Lower lobe of right lung (tissue), 2 donors: ENCODE data around the gene TLE2. TPM values are rescaled to one million over a fixed set of nuclear protein-coding genes. Genes with fewer than 3 reads are reported as not detected.

Experiments used
- ATAC-seq, 2 donors: fragments of 200-7000 bp; cut with Tn5 transposase; one replicate each; pipeline ENCODE4 v1.9.1; 2020 to 2022; ENCODE audit warnings: mild to moderate bottlenecking in 2 of 2, moderate library complexity in 2 of 2
- DNase-seq: peaks from one replicate; pipeline ENCODE4 v3.0.0-alpha.2; 2020
- H3K27ac ChIP-seq: fragments of 200-600 bp; one replicate; pipeline ENCODE4 v1.8.0; 2022
- H3K27me3 ChIP-seq: fragments of 200-600 bp; one replicate; pipeline ENCODE4 v1.8.0; 2022; ENCODE audit warnings: low read depth
- H3K36me3 ChIP-seq: fragments of 200-600 bp; one replicate; pipeline ENCODE4 v1.8.0; 2022; ENCODE audit warnings: mild to moderate bottlenecking
- H3K4me1 ChIP-seq: fragments of 200-600 bp; one replicate; pipeline ENCODE4 v1.8.0; 2022
- H3K4me3 ChIP-seq: fragments of 200-600 bp; one replicate; pipeline ENCODE4 v1.8.0; 2022; ENCODE audit warnings: mild to moderate bottlenecking
- H3K9me3 ChIP-seq: fragments of 200-600 bp; one replicate; pipeline ENCODE4 v1.8.0; 2022
- intact Hi-C: fragments of 100-400 bp; cut with DNase I; formaldehyde crosslinking; loops from one replicate; pipeline ENCODE4 v1.11.0; 2022
- total RNA-seq: library from RNA; stranded (reverse); fragmentation: NEBNext Ultra II Directional; extraction: Animal tissue kit (Norgen Biotek cat#: 25700); gene quantifications from one replicate; pipeline ENCODE4 v1.2.1, GENCODE V29; 2021
- TF ChIP-seq, protein P1 (sequence below): fragments of 200-600 bp; IDR thresholded peaks from one replicate; pipeline ENCODE4 v1.8.0; 2022; ENCODE audit warnings: antibody characterized with exemption, mild to moderate bottlenecking
- donor health status: DM: no; HTN: yes; CAD: no; lungs with severe emphysema.

The TLE2 gene
- total RNA-seq, 1 donor from 2014 or later = 42.7 TPM

DNA sequence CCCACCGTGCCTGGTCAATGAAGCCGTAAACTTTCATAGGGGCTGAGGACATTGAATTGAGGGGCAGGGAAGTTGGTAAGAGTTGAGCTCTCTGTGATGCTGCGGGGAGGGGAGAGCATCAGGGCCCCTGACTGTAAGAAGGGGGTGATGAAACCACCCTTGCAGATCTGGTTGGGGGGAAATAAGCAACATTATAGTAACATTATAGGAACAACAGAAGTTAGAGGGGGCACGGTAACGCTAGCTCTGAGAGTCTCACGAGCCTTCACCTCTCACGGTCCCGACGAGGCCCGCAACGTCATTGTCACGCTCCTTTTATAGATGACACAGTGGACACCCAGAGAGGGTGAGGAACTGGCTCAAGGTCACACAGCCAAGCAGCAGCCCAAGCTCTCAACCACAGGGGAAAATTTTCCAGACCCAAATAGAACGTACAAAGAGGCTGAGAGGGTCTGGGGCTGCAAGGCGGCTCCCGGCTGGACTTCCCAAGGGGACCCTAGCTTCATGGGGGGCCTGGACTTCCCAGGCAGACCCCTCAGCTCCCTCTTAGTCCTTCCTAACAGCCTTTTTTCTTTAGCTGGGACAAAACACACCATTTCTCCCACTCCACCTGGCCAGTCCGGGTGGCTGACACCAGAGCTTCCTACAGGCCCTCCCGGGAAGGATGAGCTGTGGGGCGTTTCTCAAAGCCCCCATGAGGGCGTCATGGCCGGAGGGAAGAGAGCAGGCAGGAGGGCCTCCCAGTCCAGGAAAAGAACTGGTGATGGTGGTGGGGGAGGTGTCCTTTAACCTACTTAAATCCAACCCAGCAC, 29.1 kb upstream of the TLE2 start:
- TF ChIP-seq, protein P1, sequence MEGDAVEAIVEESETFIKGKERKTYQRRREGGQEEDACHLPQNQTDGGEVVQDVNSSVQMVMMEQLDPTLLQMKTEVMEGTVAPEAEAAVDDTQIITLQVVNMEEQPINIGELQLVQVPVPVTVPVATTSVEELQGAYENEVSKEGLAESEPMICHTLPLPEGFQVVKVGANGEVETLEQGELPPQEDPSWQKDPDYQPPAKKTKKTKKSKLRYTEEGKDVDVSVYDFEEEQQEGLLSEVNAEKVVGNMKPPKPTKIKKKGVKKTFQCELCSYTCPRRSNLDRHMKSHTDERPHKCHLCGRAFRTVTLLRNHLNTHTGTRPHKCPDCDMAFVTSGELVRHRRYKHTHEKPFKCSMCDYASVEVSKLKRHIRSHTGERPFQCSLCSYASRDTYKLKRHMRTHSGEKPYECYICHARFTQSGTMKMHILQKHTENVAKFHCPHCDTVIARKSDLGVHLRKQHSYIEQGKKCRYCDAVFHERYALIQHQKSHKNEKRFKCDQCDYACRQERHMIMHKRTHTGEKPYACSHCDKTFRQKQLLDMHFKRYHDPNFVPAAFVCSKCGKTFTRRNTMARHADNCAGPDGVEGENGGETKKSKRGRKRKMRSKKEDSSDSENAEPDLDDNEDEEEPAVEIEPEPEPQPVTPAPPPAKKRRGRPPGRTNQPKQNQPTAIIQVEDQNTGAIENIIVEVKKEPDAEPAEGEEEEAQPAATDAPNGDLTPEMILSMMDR = no peak
- H3K4me1 ChIP-seq = peaks cover 68% of the 10 kb centered on the region
- intact Hi-C loops = no loop called here

DNA sequence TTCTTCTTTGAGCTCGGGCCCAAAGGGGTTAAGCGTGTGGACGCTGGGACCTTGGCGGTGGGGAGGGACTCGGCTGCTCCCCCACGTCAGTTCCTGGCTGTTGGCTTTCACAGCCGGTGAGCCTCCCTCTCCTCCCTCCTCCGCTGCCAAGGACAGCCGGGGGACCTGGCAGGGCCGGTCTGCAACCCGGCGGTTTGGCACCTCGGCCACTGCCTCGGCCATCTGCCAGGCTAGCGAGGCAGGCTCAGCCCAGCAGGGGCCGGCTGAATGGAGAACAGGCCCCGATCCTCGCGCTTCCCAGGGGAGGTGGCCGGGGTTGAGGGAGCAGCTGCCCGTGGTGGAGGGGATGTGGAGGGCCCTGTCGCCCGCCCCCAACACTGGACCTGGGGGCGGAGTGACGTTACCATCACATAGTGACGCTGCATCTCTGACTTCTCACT, 28.2 kb upstream of the TLE2 start:
- Histone ChIP-seq H3K27me3 (no peaks in the 10 kb centered on the region), H3K4me3 (peak overlapping the region; percentile 27), H3K9me3 (no peaks in the 10 kb centered on the region), H3K36me3 (peaks cover 78% of the 10 kb centered on the region), H3K27ac (peak overlapping the region; percentile 68), H3K4me1 (peaks cover 62% of the 10 kb centered on the region)
- intact Hi-C loops = no loop called here
- peak; percentile 65 to 66 for ATAC-seq
- TF ChIP-seq, protein P1 = no peak
- peak; percentile 85 for DNase-seq

More for the DNA sequence above, 29.1 kb upstream of the TLE2 start:
- no peak for DNase-seq
- ATAC-seq = no peak
- H3K27me3 ChIP-seq = no peaks in the 10 kb centered on the region
- peaks cover 69% of the 10 kb centered on the region for H3K36me3 ChIP-seq
- H3K9me3 ChIP-seq = no peaks in the 10 kb centered on the region
- H3K27ac ChIP-seq = peak overlapping the region; percentile 68
- H3K4me3 ChIP-seq = peak overlapping the region; percentile 27

DNA sequence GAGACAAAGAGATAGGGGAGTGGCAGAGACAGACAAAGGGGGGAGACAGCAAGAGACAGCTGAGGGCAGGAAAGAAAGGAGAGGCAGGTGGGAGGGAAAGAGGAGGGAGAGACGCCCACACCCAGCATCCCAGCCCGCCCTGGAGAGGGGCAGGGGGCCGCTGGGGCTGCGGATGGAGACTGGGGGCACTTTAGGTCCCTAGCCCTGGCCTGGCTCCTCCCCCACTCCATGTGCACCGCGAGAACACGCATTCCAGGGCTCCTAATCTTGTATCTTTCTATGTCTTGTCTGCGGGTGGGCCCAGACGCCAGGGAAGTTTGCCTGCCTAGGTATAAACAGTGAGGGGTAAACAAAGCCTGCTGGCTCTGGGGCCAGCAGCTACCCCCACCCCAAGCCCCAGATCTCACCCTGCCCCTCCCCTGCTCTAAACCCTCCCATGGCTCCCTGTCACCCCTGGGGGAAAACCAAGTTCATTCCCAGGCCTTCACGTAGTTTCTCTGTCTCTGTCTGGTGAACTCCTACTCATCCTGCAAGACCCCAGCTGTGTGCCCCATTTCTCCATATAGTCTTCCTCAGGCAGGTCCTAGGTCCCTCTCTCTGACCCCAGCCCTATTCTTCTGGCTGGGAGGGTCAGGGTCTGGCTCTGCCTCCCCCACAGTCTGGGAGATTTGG, 27.5 kb upstream of the TLE2 start:
- H3K4me3 ChIP-seq = peak overlapping the region; percentile 27
- no peaks in the 10 kb centered on the region for H3K27me3 ChIP-seq
- peaks cover 78% of the 10 kb centered on the region for H3K36me3 ChIP-seq
- TF ChIP-seq, protein P1 = no peak
- no peaks in the 10 kb centered on the region for H3K9me3 ChIP-seq
- H3K4me1 ChIP-seq = peaks cover 62% of the 10 kb centered on the region
- peak overlapping the region; percentile 68 for H3K27ac ChIP-seq
- DNase-seq (no peak), ATAC-seq (no peak)
- intact Hi-C loops = no loop called here

DNA sequence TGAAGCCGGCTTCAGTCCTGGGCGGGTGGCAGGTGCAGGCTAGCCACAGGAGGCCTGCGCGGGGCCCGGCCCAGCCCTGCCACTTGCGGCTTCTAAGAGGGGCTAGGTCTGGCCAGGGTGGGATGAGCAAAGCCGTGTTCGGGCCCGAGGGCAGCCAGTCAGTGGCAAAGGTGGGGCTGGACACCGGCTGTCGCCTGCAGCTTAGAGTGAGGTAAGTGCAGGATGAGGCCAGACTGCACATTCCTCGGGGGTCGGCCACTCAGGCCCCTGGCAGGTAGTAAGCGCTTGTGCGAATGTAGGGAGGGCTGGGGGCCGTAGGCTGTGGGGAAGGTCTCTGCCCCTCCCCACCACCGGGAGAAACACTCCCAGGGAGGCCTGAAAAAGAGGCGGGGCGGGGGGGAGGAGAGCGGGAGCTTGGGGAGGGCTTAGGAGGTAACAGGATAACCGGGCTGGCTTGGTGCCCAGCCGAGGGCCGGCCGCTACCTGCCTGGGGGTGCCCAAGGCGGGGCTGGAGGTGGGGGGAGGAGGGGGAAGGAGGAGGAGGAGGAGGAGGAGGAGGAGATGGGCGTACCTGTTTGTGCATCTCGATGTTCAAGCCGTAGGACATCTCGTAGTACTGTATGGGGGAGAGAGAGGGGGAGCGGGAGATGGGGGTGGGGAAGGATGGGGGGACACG, 26.8 kb upstream of the TLE2 start:
- Histone ChIP-seq H3K27me3 (no peaks in the 10 kb centered on the region), H3K4me1 (peaks cover 58% of the 10 kb centered on the region), H3K4me3 (no peak overlapping the region), H3K9me3 (no peaks in the 10 kb centered on the region), H3K36me3 (peaks cover 78% of the 10 kb centered on the region), H3K27ac (no peak overlapping the region)
- intact Hi-C loops = no loop called here
- DNase-seq (peak; percentile 77), ATAC-seq (peak; percentile 26 to 55)
- TF ChIP-seq, protein P1 = no peak

DNA sequence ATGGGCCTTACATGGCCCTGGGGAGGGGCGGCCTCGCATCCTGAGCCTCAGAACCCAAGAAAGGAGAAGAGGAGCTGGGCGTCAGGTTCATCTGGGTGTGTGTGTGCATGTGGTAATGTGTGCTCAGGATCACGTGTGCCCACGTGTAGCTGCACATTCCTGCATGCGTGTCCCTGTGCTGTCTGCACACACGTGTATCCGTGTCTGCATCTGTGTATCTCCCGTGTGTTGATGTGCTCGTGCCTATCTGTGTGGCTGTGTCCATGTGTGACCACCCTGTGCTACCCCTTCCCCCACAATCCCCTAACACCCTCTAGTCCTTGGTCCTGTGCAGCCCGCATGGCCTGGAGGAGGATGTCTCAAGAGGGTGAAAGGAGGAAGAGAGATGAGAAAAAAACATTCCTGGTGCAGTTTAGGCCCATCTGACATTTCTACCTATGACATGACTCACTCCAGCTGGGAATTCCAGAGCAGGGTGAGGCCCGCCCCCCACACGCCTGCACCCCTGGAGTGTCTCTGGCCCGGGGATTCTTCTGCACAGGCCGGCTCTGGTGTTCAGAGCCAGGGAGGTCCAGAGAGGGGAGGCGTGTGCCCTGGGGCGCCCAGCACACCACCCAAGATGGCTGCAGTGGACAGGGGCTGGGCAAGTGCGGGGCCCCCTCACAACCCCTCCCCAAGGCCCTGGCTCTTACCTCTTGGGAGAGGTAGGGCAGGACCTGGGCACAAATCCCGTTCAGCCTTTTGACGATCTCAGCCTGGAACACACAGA, 26.1 kb upstream of the TLE2 start:
- no peaks in the 10 kb centered on the region for H3K9me3 ChIP-seq
- no peak overlapping the region for H3K27ac ChIP-seq
- H3K4me3 ChIP-seq = no peak overlapping the region

More for the DNA sequence above, 26.1 kb upstream of the TLE2 start:
- Histone ChIP-seq H3K27me3 (no peaks in the 10 kb centered on the region), H3K4me1 (peaks cover 51% of the 10 kb centered on the region), H3K36me3 (peaks cover 78% of the 10 kb centered on the region)
- peak; percentile 38 to 40 for ATAC-seq
- intact Hi-C loops = no loop called here
- TF ChIP-seq, protein P1 = no peak
- DNase-seq = no peak
